ENCODE results near the gene TEKTIP1.
A peak's percentile ranks its signal among the peaks of the same experiment; 100 is the strongest.
"Not testable (repeated sequence)": the region's sequence is repeated elsewhere in the genome, so short reads cannot be mapped to it uniquely, and the experiment has no call there.

TEKTIP1 gene

GRCh38 chr19:3500429-3501101 is 38.4 kb upstream of the TEKTIP1 start, which contains the start of gene DOHH:
Gene DOHH, minus strand, starts transcription at chr19:3500674. Its CDS starts 3,860 bp downstream, at chr19:3496814.
- peak within 1 kb of the TSS; percentile 98 for H3K4me3 ChIP-seq (ENCODE audit: low read depth, low read length)
- peaks cover 21% of the 10 kb centered on the region for H3K36me3 ChIP-seq (ENCODE audit: control insufficient read depth, insufficient read depth, low read length)
- peaks cover 2% of the 10 kb centered on the region for H3K4me1 ChIP-seq (ENCODE audit: control insufficient read depth, insufficient read depth, low read length)
- peak within 1 kb of the TSS; percentile 100 for H3K9ac ChIP-seq (ENCODE audit: low read depth, low read length)
- no peaks in the 10 kb centered on the region for H3K27me3 ChIP-seq (ENCODE audit: control insufficient read depth, insufficient read depth, low read length)
- H3K9me3 ChIP-seq (ENCODE audit: control insufficient read depth, insufficient read depth, low read length): no peaks in the 10 kb centered on the region

GRCh38 chr19:3501780-3502179 is 37.2 kb upstream of the TEKTIP1 start:
- Histone ChIP-seq H3K4me1 (ENCODE audit: control insufficient read depth, insufficient read depth, low read length) (peaks cover 2% of the 10 kb centered on the region), H3K36me3 (ENCODE audit: control insufficient read depth, insufficient read depth, low read length) (peaks cover 12% of the 10 kb centered on the region), H3K9ac (ENCODE audit: low read depth, low read length) (no peak overlapping the region), H3K4me3 (ENCODE audit: low read depth, low read length) (no peak overlapping the region), H3K9me3 (ENCODE audit: control insufficient read depth, insufficient read depth, low read length) (no peaks in the 10 kb centered on the region), H3K27me3 (ENCODE audit: control insufficient read depth, insufficient read depth, low read length) (no peaks in the 10 kb centered on the region)

DNA sequence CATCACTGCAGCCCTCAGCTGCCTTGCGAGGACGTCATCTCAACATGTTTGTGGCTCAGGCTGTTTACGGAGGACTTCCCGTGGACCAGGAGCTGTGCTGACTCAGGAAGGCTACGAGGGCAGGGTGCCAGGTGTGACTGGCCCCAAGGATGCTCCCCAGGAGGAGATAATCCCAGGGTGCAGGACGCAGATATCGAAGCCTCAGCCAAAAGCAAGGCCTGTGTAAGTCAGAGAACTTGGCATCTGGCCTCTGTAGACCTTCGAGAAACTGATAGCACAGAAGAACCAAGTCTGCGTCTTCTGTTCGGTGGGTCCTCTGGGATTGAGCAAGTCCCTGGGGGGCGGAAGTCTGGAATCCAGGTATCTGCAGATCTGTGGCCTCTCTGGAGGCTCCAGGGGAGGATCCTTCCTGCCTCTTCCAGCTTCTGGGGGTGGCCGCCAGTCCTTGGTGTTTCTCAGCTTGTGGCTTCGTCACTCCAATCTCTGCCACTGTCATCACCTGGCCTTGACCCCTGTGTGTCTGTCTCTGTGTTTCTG is 35.9 kb upstream of the TEKTIP1 start:
- H3K27me3 ChIP-seq (ENCODE audit: control insufficient read depth, insufficient read depth, low read length): no peaks in the 10 kb centered on the region
- H3K9ac ChIP-seq (ENCODE audit: low read depth, low read length): no peak overlapping the region
- H3K4me3 ChIP-seq (ENCODE audit: low read depth, low read length): no peak overlapping the region
- H3K4me1 ChIP-seq (ENCODE audit: control insufficient read depth, insufficient read depth, low read length): peaks cover 2% of the 10 kb centered on the region
- H3K9me3 ChIP-seq (ENCODE audit: control insufficient read depth, insufficient read depth, low read length): no peaks in the 10 kb centered on the region
- peaks cover 8% of the 10 kb centered on the region for H3K36me3 ChIP-seq (ENCODE audit: control insufficient read depth, insufficient read depth, low read length)

DNA sequence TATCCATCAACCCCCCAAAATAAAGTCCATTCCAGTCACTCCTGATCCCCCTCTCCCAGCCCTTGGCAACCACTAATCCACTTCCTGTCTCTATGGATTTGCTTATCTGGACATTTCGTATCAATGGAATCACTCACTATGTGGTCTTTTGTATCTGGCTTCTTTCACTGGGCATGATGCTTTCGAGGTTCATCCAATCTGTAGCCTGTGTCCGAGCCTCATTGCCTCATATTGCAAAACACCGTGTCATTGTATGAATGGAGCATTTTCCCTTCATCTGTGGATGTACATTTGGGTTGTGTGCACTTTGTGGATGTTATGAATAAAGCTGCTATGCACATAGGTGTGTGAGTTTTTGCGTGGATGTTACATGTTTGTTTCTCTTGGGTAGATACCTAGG is 34.2 kb upstream of the TEKTIP1 start:
- no peak overlapping the region for H3K9ac ChIP-seq (ENCODE audit: low read depth, low read length)
- H3K9me3 ChIP-seq (ENCODE audit: control insufficient read depth, insufficient read depth, low read length): no peaks in the 10 kb centered on the region
- no peak overlapping the region for H3K4me3 ChIP-seq (ENCODE audit: low read depth, low read length)
- peaks cover 2% of the 10 kb centered on the region for H3K4me1 ChIP-seq (ENCODE audit: control insufficient read depth, insufficient read depth, low read length)
- H3K36me3 ChIP-seq (ENCODE audit: control insufficient read depth, insufficient read depth, low read length): peaks cover 12% of the 10 kb centered on the region
- H3K27me3 ChIP-seq (ENCODE audit: control insufficient read depth, insufficient read depth, low read length): no peaks in the 10 kb centered on the region

DNA sequence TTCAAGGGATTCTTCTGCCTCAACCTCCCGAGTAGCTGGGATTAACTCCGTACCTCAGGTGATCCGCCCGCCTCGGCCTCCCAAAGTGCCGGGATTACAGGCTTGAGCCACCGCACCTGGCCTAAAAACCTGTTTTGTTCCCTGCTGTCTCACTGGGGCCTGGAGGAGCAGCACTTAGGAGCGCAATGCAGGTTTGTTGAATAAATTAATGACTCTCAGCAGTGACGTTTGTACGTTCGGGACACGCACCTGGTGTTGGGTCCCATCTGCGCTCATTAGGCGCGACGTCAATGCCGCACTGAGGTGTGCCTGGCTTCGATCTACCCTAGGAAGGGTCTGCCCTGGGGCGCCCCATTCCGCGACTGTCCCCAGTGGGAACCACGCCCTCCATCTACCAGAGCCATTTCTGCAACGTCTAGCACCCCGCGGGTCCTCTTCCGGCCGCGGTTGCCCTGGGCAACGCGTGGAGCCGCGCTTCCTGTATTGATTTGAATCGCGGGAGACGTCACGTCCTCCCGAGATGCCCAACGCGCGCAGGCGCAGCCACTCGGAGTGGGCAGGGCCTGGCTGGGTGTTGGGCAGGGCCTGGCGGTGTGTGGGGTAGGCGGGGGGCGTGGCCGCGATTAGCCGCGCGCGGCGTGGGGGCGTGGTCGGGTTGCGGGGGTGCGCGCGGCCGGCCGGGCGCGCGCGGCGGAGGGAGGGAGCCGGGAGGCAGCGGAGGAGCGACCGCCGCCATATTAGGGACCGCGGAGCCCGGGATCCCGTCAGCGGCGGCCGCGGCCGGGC is 33.2 kb upstream of the TEKTIP1 start, which contains the start of gene FZR1:
FZR1 (plus strand) TSS at position 714 of the 786 bp plus-strand sequence. CDS start 16,679 bp downstream, outside the sequence.
- Histone ChIP-seq H3K27me3 (ENCODE audit: control insufficient read depth, insufficient read depth, low read length) (no peaks in the 10 kb centered on the region), H3K9me3 (ENCODE audit: control insufficient read depth, insufficient read depth, low read length) (no peaks in the 10 kb centered on the region), H3K4me1 (ENCODE audit: control insufficient read depth, insufficient read depth, low read length) (peaks cover 2% of the 10 kb centered on the region), H3K36me3 (ENCODE audit: control insufficient read depth, insufficient read depth, low read length) (peaks cover 6% of the 10 kb centered on the region), H3K9ac (ENCODE audit: low read depth, low read length) (peak within 1 kb of the TSS; percentile 79), H3K4me3 (ENCODE audit: low read depth, low read length) (peak within 1 kb of the TSS; percentile 94)

GRCh38 chr19:3506384-3507340 is 32.3 kb upstream of the TEKTIP1 start:
- peaks cover 6% of the 10 kb centered on the region for H3K36me3 ChIP-seq (ENCODE audit: control insufficient read depth, insufficient read depth, low read length)
- no peaks in the 10 kb centered on the region for H3K9me3 ChIP-seq (ENCODE audit: control insufficient read depth, insufficient read depth, low read length)
- peak overlapping the region; percentile 94 for H3K4me3 ChIP-seq (ENCODE audit: low read depth, low read length)
- H3K4me1 ChIP-seq (ENCODE audit: control insufficient read depth, insufficient read depth, low read length): no peaks in the 10 kb centered on the region
- H3K9ac ChIP-seq (ENCODE audit: low read depth, low read length): peak overlapping the region; percentile 37
- no peaks in the 10 kb centered on the region for H3K27me3 ChIP-seq (ENCODE audit: control insufficient read depth, insufficient read depth, low read length)

GRCh38 chr19:3507371-3508120 is 31.4 kb upstream of the TEKTIP1 start:
- no peaks in the 10 kb centered on the region for H3K4me1 ChIP-seq (ENCODE audit: control insufficient read depth, insufficient read depth, low read length)
- H3K9me3 ChIP-seq (ENCODE audit: control insufficient read depth, insufficient read depth, low read length): no peaks in the 10 kb centered on the region
- H3K9ac ChIP-seq (ENCODE audit: low read depth, low read length): no peak overlapping the region
- peak overlapping the region; percentile 94 for H3K4me3 ChIP-seq (ENCODE audit: low read depth, low read length)
- H3K36me3 ChIP-seq (ENCODE audit: control insufficient read depth, insufficient read depth, low read length): peaks cover 6% of the 10 kb centered on the region
- no peaks in the 10 kb centered on the region for H3K27me3 ChIP-seq (ENCODE audit: control insufficient read depth, insufficient read depth, low read length)

- H3K4me1 ChIP-seq (ENCODE audit: control insufficient read depth, insufficient read depth, low read length); H3K9ac ChIP-seq (ENCODE audit: low read depth, low read length); H3K27me3 ChIP-seq (ENCODE audit: control insufficient read depth, insufficient read depth, low read length); H3K4me3 ChIP-seq (ENCODE audit: low read depth, low read length); H3K9me3 ChIP-seq (ENCODE audit: control insufficient read depth, insufficient read depth, low read length); H3K36me3 ChIP-seq (ENCODE audit: control insufficient read depth, insufficient read depth, low read length): not testable (repeated sequence)
Measured at GRCh38 chr19:3508121-3508661, 30.8 kb upstream of the TEKTIP1 start.

GRCh38 chr19:3508771-3509535 is 30.0 kb upstream of the TEKTIP1 start:
- Histone ChIP-seq H3K4me3 (ENCODE audit: low read depth, low read length) (no peak overlapping the region), H3K9me3 (ENCODE audit: control insufficient read depth, insufficient read depth, low read length) (no peaks in the 10 kb centered on the region), H3K36me3 (ENCODE audit: control insufficient read depth, insufficient read depth, low read length) (peaks cover 6% of the 10 kb centered on the region), H3K4me1 (ENCODE audit: control insufficient read depth, insufficient read depth, low read length) (no peaks in the 10 kb centered on the region), H3K27me3 (ENCODE audit: control insufficient read depth, insufficient read depth, low read length) (no peaks in the 10 kb centered on the region), H3K9ac (ENCODE audit: low read depth, low read length) (no peak overlapping the region)

- no peaks in the 10 kb centered on the region for H3K27me3 ChIP-seq (ENCODE audit: control insufficient read depth, insufficient read depth, low read length)
- peaks cover 6% of the 10 kb centered on the region for H3K36me3 ChIP-seq (ENCODE audit: control insufficient read depth, insufficient read depth, low read length)
- H3K9ac ChIP-seq (ENCODE audit: low read depth, low read length): no peak overlapping the region
Measured at GRCh38 chr19:3509566-3509989, 29.4 kb upstream of the TEKTIP1 start.

More at GRCh38 chr19:3509566-3509989, 29.4 kb upstream of the TEKTIP1 start:
- Histone ChIP-seq H3K4me1 (ENCODE audit: control insufficient read depth, insufficient read depth, low read length) (peaks cover 2% of the 10 kb centered on the region), H3K9me3 (ENCODE audit: control insufficient read depth, insufficient read depth, low read length) (no peaks in the 10 kb centered on the region), H3K4me3 (ENCODE audit: low read depth, low read length) (no peak overlapping the region)
